Sigmoid colon (tissue), 4 donors: Measurements from ENCODE around the gene H2AZ2.

Source experiments
- CTCF ChIP-seq, 4 experiments: fragments of 450-650 bp in 3 of 4; fragments of 200-600 bp in 1 of 4; IDR thresholded peaks; one replicate each; pipeline ENCODE4 v1.5.1; 2016 to 2019; ENCODE audit warnings: antibody characterized with exemption in 4 of 4, mild to moderate bottlenecking in 3 of 4, moderate library complexity in 2 of 4
- EP300 ChIP-seq, 4 donors: sonication (generic); formaldehyde crosslinking; IDR thresholded peaks; one replicate each; pipeline ENCODE4 v1.6.1; 2017; ENCODE audit warnings: antibody characterized with exemption in 4 of 4

DNA sequence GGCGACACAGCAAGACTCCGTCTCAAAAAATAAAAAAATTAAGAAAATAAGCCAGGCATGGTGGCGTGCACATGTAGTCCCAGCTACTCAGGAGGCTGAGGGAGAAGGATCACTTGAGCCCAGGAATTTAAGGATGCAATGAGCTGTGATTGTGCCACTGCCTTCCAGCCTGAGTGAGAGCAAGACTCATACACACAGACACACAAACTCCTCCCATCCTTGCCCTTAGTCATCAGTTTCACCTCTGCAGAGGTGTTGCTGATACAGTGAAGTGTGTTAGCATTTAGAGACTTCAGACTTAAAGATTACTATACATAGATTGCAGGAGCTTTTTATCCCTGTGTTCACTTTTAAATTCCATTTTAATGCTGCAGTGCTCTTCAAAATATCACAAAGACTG, 5.5 kb upstream of the H2AZ2 start:
- no peak for TF ChIP-seq CTCF (IDR thresholded peaks at IDR 0.05)
- no peak for TF ChIP-seq EP300 (IDR thresholded peaks at IDR 0.05)
